Chondrocyte (in vitro differentiated cells): Measurements from ENCODE around the gene NOP9. TPM values are rescaled to one million over a fixed set of nuclear protein-coding genes. Genes with fewer than 3 reads are reported as not detected.

Source experiments
- DNase-seq: peaks from one replicate; pipeline ENCODE4 v3.0.0; 2021; ENCODE audit warnings: mixed read lengths, low spot score
- H3K27ac Mint-ChIP-seq: one replicate; pipeline ENCODE4 v1.8.0; 2021; ENCODE audit warnings: mild to moderate bottlenecking, moderate library complexity, mixed read lengths; ENCODE audit not compliant: unreplicated experiment
- H3K27me3 Mint-ChIP-seq: 2 replicates; pipeline ENCODE4 v1.8.0; 2021; ENCODE audit warnings: low read depth, mixed read lengths
- H3K36me3 Mint-ChIP-seq: 2 replicates; pipeline ENCODE4 v1.8.0; 2021; ENCODE audit warnings: low read depth, mixed read lengths
- H3K4me1 Mint-ChIP-seq: 2 replicates; pipeline ENCODE4 v1.8.0; 2021; ENCODE audit warnings: low read depth, mild to moderate bottlenecking, mixed read lengths
- H3K4me3 Mint-ChIP-seq: one replicate; pipeline ENCODE4 v1.8.0; 2021; ENCODE audit warnings: mild to moderate bottlenecking, moderate library complexity, mixed read lengths; ENCODE audit not compliant: unreplicated experiment
- H3K9me3 Mint-ChIP-seq: 2 replicates; pipeline ENCODE4 v1.8.0; 2021; ENCODE audit warnings: low read depth, mixed read lengths
- CTCF ChIP-seq: fragments of 200-600 bp; sonication (generic); IDR thresholded peaks from 2 replicates; pipeline ENCODE4 v1.5.0; 2021; ENCODE audit warnings: antibody characterized with exemption, mild to moderate bottlenecking, moderate library complexity
- total RNA-seq: library from RNA; stranded (reverse); gene quantifications from 3 replicates; pipeline ENCODE4 v1.2.1, GENCODE V29; 2021

The NOP9 gene
- total RNA-seq, 1 donor from 2014 or later: 19.4 TPM

- Mint-ChIP-seq H3K27ac (no peak overlapping the region), H3K36me3 (peaks cover 14% of the 10 kb centered on the region), H3K4me1 (peaks cover 5% of the 10 kb centered on the region), H3K9me3 (no peaks in the 10 kb centered on the region), H3K27me3 (no peaks in the 10 kb centered on the region), H3K4me3 (no peak overlapping the region)
- no peak for TF ChIP-seq CTCF
- DNase-seq: peak; percentile 85
These were observed 33.1 kb upstream of the NOP9 start for GRCh38 chr14:24266344-24267244.

GRCh38 chr14:24267516-24267915, 32.1 kb upstream of the NOP9 start:
- no peaks in the 10 kb centered on the region for H3K9me3 Mint-ChIP-seq
- peaks cover 15% of the 10 kb centered on the region for H3K4me1 Mint-ChIP-seq
- H3K27me3 Mint-ChIP-seq: no peaks in the 10 kb centered on the region
- no peak for TF ChIP-seq CTCF
- H3K27ac Mint-ChIP-seq: no peak overlapping the region
- H3K4me3 Mint-ChIP-seq: no peak overlapping the region
- peaks cover 14% of the 10 kb centered on the region for H3K36me3 Mint-ChIP-seq
- DNase-seq: peak; percentile 81

GRCh38 chr14:24268225-24268624, 31.4 kb upstream of the NOP9 start:
- peaks cover 14% of the 10 kb centered on the region for H3K36me3 Mint-ChIP-seq
- no peaks in the 10 kb centered on the region for H3K27me3 Mint-ChIP-seq
- peak; percentile 65 for DNase-seq
- H3K27ac Mint-ChIP-seq: no peak overlapping the region
- no peaks in the 10 kb centered on the region for H3K9me3 Mint-ChIP-seq
- peaks cover 16% of the 10 kb centered on the region for H3K4me1 Mint-ChIP-seq
- no peak for TF ChIP-seq CTCF
- H3K4me3 Mint-ChIP-seq: no peak overlapping the region

- Mint-ChIP-seq H3K36me3 (peaks cover 14% of the 10 kb centered on the region), H3K27me3 (no peaks in the 10 kb centered on the region), H3K4me3 (no peak overlapping the region), H3K4me1 (peaks cover 16% of the 10 kb centered on the region), H3K27ac (no peak overlapping the region), H3K9me3 (no peaks in the 10 kb centered on the region)
- DNase-seq: peak; percentile 59
- no peak for TF ChIP-seq CTCF
These were observed 30.3 kb upstream of the NOP9 start for GRCh38 chr14:24269368-24269767.

GRCh38 chr14:24269910-24270536, 29.6 kb upstream of the NOP9 start:
- no peaks in the 10 kb centered on the region for H3K27me3 Mint-ChIP-seq
- H3K4me3 Mint-ChIP-seq: no peak overlapping the region
- peaks cover 16% of the 10 kb centered on the region for H3K4me1 Mint-ChIP-seq
- peaks cover 14% of the 10 kb centered on the region for H3K36me3 Mint-ChIP-seq
- H3K9me3 Mint-ChIP-seq: no peaks in the 10 kb centered on the region
- no peak for TF ChIP-seq CTCF
- H3K27ac Mint-ChIP-seq: no peak overlapping the region
- peak; percentile 77 for DNase-seq
